ENCODE results near the gene MYOCOS. TPM values are rescaled to one million over a fixed set of nuclear protein-coding genes. Genes with fewer than 3 reads are reported as not detected.

MYOCOS gene, protein sequence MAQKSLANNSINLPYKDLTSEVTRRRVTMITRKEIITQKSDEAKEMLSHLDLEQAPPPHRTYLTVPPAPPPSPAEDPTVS
- polyA plus RNA-seq (2013, experiment 1 of 2): not detected
- not detected for polyA plus RNA-seq (2013, experiment 2 of 2)

DNA sequence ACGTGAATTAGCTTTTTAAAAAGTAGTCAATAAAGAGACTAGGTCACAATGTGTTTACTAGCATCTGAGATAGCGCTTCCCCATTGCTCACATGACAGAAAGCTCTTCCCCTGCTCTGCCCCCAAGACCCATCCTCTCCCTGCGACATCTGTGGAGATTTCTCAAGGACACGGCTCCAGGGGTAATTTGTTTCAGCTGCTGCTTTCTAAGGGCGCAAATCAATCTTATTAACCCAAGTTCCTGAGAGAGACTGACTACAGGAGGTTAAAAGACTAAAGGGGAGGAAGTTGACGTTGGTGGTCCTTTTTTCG is at the start of gene MYOCOS:
Gene MYOCOS, plus strand, starts transcription at position 92 of the 311 bp plus-strand sequence. CDS start 1,641 bp downstream, outside the sequence.
- Histone ChIP-seq H2BK12ac (ENCODE audit: low read length) (no peak within 1 kb of the TSS), H3K18ac (ENCODE audit: low read length) (no peak within 1 kb of the TSS), H2BK120ac (ENCODE audit: low read depth, low read length) (no peak within 1 kb of the TSS), H2BK15ac (ENCODE audit: low read length) (no peak within 1 kb of the TSS), H3K79me1 (ENCODE audit: low read depth, low read length) (no peaks in the 10 kb centered on the region), H3K23ac (ENCODE audit: low read depth, low read length, poor library complexity) (no peak within 1 kb of the TSS), H3K9me3 (replicated peaks in 1 of 2; ENCODE audit: control insufficient read depth in 2 of 2, insufficient read depth in 1 of 2, low read depth in 1 of 2, low read length in 2 of 2) (peaks cover 0 to 1% of the 10 kb centered on the region in 2 donors), H3K27ac (replicated peaks; ENCODE audit: low read length) (no peak within 1 kb of the TSS), H3K14ac (ENCODE audit: low read length) (no peak within 1 kb of the TSS), H2BK5ac (ENCODE audit: low read length) (no peak within 1 kb of the TSS), H3K27me3 (ENCODE audit: control insufficient read depth in 3 of 3, insufficient read depth in 3 of 3, low read depth in 1 of 3, low read length in 3 of 3) (no peaks in the 10 kb centered on the region), H3K4me1 (ENCODE audit: control insufficient read depth in 2 of 2, insufficient read depth in 1 of 2, low read depth in 1 of 2, low read length in 2 of 2) (no peaks in the 10 kb centered on the region), H2AFZ (ENCODE audit: low read length) (no peak within 1 kb of the TSS), H4K91ac (ENCODE audit: low read depth, low read length, poor library complexity) (no peak within 1 kb of the TSS), H3K9ac (ENCODE audit: low read depth, low read length, poor library complexity) (no peak within 1 kb of the TSS), H2AK5ac (ENCODE audit: low read depth, low read length) (no peak within 1 kb of the TSS), H3K4ac (ENCODE audit: low read length) (no peak within 1 kb of the TSS), H3K36me3 (replicated peaks in 1 of 2; ENCODE audit: control insufficient read depth in 2 of 2, insufficient read depth in 2 of 2, low read length in 2 of 2) (no peaks in the 10 kb centered on the region), H3K4me2 (ENCODE audit: insufficient read depth, low read length, poor library complexity, severe bottlenecking) (no peak within 1 kb of the TSS), H3K4me3 (ENCODE audit: low read length in 2 of 2) (no peak within 1 kb of the TSS), H4K8ac (ENCODE audit: low read depth, low read length) (no peak within 1 kb of the TSS)
- DNase-seq (ENCODE audit: low spot score): no peak
- WGBS, 2 donors (ENCODE audit: extremely low coverage in 2 of 2, insufficient read length in 2 of 2, insufficient replicate concordance in 1 of 2): no CpG with 5 or more reads among the region's 7 CpGs

DNA sequence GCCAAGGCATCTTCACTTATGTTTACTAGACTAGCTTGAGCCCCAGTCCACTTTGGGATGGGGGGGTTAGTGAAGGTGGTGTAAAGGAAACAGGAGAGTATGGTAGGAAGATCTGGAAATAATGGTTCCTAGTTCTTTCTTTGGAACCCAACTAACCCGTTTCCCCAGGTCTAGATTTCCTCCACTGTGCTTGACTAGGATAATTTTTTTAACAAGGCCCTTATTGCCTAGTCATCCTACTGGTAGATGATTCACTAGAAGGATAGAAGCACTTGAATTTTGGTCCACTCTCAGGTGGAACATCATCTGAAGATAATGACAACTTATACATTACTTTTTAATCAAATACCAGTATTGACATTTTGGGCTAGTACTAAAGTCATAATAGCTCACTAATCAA is 45.9 kb upstream of the MYOCOS start:
- Histone ChIP-seq H2AFZ (ENCODE audit: low read length) (no peak overlapping the region), H3K9me3 (replicated peaks in 1 of 2; ENCODE audit: control insufficient read depth in 2 of 2, insufficient read depth in 1 of 2, low read depth in 1 of 2, low read length in 2 of 2) (no peaks in the 10 kb centered on the region), H3K27me3 (ENCODE audit: control insufficient read depth in 3 of 3, insufficient read depth in 3 of 3, low read depth in 1 of 3, low read length in 3 of 3) (no peaks in the 10 kb centered on the region), H3K4me2 (ENCODE audit: insufficient read depth, low read length, poor library complexity, severe bottlenecking) (no peak overlapping the region), H3K4ac (ENCODE audit: low read length) (no peak overlapping the region), H3K27ac (replicated peaks; ENCODE audit: low read length) (no peak overlapping the region), H3K4me1 (ENCODE audit: control insufficient read depth in 2 of 2, insufficient read depth in 1 of 2, low read depth in 1 of 2, low read length in 2 of 2) (no peaks in the 10 kb centered on the region), H2BK12ac (ENCODE audit: low read length) (no peak overlapping the region), H3K9ac (ENCODE audit: low read depth, low read length, poor library complexity) (no peak overlapping the region), H3K14ac (ENCODE audit: low read length) (no peak overlapping the region), H2BK120ac (ENCODE audit: low read depth, low read length) (no peak overlapping the region), H3K36me3 (replicated peaks in 1 of 2; ENCODE audit: control insufficient read depth in 2 of 2, insufficient read depth in 2 of 2, low read length in 2 of 2) (peaks cover 21 to 96% of the 10 kb centered on the region in 2 donors), H2AK5ac (ENCODE audit: low read depth, low read length) (no peak overlapping the region), H3K4me3 (ENCODE audit: low read length in 2 of 2) (no peak overlapping the region), H2BK15ac (ENCODE audit: low read length) (no peak overlapping the region), H3K18ac (ENCODE audit: low read length) (no peak overlapping the region), H3K79me1 (ENCODE audit: low read depth, low read length) (peaks cover 5% of the 10 kb centered on the region), H2BK5ac (ENCODE audit: low read length) (no peak overlapping the region), H3K23ac (ENCODE audit: low read depth, low read length, poor library complexity) (no peak overlapping the region), H4K8ac (ENCODE audit: low read depth, low read length) (no peak overlapping the region), H4K91ac (ENCODE audit: low read depth, low read length, poor library complexity) (no peak overlapping the region)
- no CpG with 5 or more reads among the region's 1 CpG for WGBS, 2 donors (ENCODE audit: extremely low coverage in 2 of 2, insufficient read length in 2 of 2, insufficient replicate concordance in 1 of 2)
- DNase-seq (ENCODE audit: low spot score): no peak

DNA sequence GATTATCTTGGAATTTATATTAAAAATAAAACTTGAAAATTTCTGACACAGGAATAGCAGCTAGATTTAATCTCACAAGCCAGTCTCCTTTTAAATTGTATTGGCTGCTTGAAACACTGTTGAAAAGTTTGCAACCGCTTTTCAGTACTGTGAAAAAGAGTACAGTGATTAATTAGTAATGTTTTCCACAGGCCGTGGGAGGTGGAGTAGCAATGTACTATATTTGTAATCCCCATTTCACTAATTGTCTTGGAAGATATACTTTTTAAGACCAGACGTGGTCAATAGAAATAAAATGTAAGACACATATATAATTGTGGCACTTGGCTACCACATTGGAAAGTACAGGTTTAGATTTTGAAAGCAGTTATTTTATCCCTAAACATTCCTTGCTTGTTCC is 40.8 kb upstream of the MYOCOS start:
- Histone ChIP-seq H3K27ac (replicated peaks; ENCODE audit: low read length) (no peak overlapping the region), H3K36me3 (replicated peaks in 1 of 2; ENCODE audit: control insufficient read depth in 2 of 2, insufficient read depth in 2 of 2, low read length in 2 of 2) (peaks cover 25 to 99% of the 10 kb centered on the region in 2 donors), H3K23ac (ENCODE audit: low read depth, low read length, poor library complexity) (no peak overlapping the region), H3K9me3 (replicated peaks in 1 of 2; ENCODE audit: control insufficient read depth in 2 of 2, insufficient read depth in 1 of 2, low read depth in 1 of 2, low read length in 2 of 2) (no peaks in the 10 kb centered on the region), H4K8ac (ENCODE audit: low read depth, low read length) (no peak overlapping the region), H3K4ac (ENCODE audit: low read length) (no peak overlapping the region), H2BK120ac (ENCODE audit: low read depth, low read length) (no peak overlapping the region), H2BK12ac (ENCODE audit: low read length) (no peak overlapping the region), H3K4me3 (ENCODE audit: low read length in 2 of 2) (no peak overlapping the region), H3K4me2 (ENCODE audit: insufficient read depth, low read length, poor library complexity, severe bottlenecking) (no peak overlapping the region), H2BK15ac (ENCODE audit: low read length) (no peak overlapping the region), H4K91ac (ENCODE audit: low read depth, low read length, poor library complexity) (no peak overlapping the region), H3K27me3 (ENCODE audit: control insufficient read depth in 3 of 3, insufficient read depth in 3 of 3, low read depth in 1 of 3, low read length in 3 of 3) (no peaks in the 10 kb centered on the region), H3K14ac (ENCODE audit: low read length) (no peak overlapping the region), H3K4me1 (ENCODE audit: control insufficient read depth in 2 of 2, insufficient read depth in 1 of 2, low read depth in 1 of 2, low read length in 2 of 2) (no peaks in the 10 kb centered on the region), H3K18ac (ENCODE audit: low read length) (no peak overlapping the region), H3K9ac (ENCODE audit: low read depth, low read length, poor library complexity) (no peak overlapping the region), H2AK5ac (ENCODE audit: low read depth, low read length) (no peak overlapping the region), H2AFZ (ENCODE audit: low read length) (no peak overlapping the region), H2BK5ac (ENCODE audit: low read length) (no peak overlapping the region), H3K79me1 (ENCODE audit: low read depth, low read length) (peaks cover 5% of the 10 kb centered on the region)
- WGBS, 2 donors (ENCODE audit: extremely low coverage in 2 of 2, insufficient read length in 2 of 2, insufficient replicate concordance in 1 of 2): no CpG with 5 or more reads among the region's 3 CpGs
- DNase-seq (ENCODE audit: low spot score): no peak

DNA sequence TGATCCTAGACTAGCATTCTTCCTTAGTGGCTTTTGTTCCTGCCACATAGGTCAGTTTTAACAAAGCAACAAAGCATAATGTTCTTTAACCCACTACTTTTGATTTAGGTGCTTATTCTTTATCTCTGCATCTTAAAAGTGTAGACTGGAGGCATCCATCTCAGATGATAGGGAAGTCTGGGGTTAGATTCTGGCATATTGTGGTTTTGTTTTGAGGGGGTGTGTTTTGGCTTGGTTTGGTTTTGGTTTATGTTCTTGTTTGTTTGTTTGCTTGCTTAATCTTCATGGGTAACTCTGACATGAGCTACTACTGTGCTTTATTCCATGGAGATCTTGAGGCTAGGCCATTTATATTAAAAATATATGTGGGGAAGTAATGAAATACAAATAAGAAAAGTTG is 40.3 kb upstream of the MYOCOS start:
- Histone ChIP-seq H2AK5ac (ENCODE audit: low read depth, low read length) (no peak overlapping the region), H3K4me1 (ENCODE audit: control insufficient read depth in 2 of 2, insufficient read depth in 1 of 2, low read depth in 1 of 2, low read length in 2 of 2) (no peaks in the 10 kb centered on the region), H2AFZ (ENCODE audit: low read length) (no peak overlapping the region), H3K4me2 (ENCODE audit: insufficient read depth, low read length, poor library complexity, severe bottlenecking) (no peak overlapping the region), H3K18ac (ENCODE audit: low read length) (no peak overlapping the region), H2BK15ac (ENCODE audit: low read length) (no peak overlapping the region), H3K79me1 (ENCODE audit: low read depth, low read length) (peaks cover 3% of the 10 kb centered on the region), H3K27ac (replicated peaks; ENCODE audit: low read length) (no peak overlapping the region), H4K8ac (ENCODE audit: low read depth, low read length) (no peak overlapping the region), H3K36me3 (replicated peaks in 1 of 2; ENCODE audit: control insufficient read depth in 2 of 2, insufficient read depth in 2 of 2, low read length in 2 of 2) (peaks cover 22 to 98% of the 10 kb centered on the region in 2 donors), H3K23ac (ENCODE audit: low read depth, low read length, poor library complexity) (no peak overlapping the region), H3K9ac (ENCODE audit: low read depth, low read length, poor library complexity) (no peak overlapping the region), H2BK12ac (ENCODE audit: low read length) (no peak overlapping the region), H2BK5ac (ENCODE audit: low read length) (no peak overlapping the region), H3K4ac (ENCODE audit: low read length) (no peak overlapping the region), H3K9me3 (replicated peaks in 1 of 2; ENCODE audit: control insufficient read depth in 2 of 2, insufficient read depth in 1 of 2, low read depth in 1 of 2, low read length in 2 of 2) (no peaks in the 10 kb centered on the region), H3K14ac (ENCODE audit: low read length) (no peak overlapping the region), H3K27me3 (ENCODE audit: control insufficient read depth in 3 of 3, insufficient read depth in 3 of 3, low read depth in 1 of 3, low read length in 3 of 3) (no peaks in the 10 kb centered on the region), H4K91ac (ENCODE audit: low read depth, low read length, poor library complexity) (no peak overlapping the region), H2BK120ac (ENCODE audit: low read depth, low read length) (no peak overlapping the region), H3K4me3 (ENCODE audit: low read length in 2 of 2) (no peak overlapping the region)
- DNase-seq (ENCODE audit: low spot score): no peak
